GM19240 (cell line): ENCODE measurements around the gene AIFM3.
A peak's percentile ranks its signal among the peaks of the same experiment; 100 is the strongest.

Source experiments
- DNase-seq: peaks from one replicate; pipeline ENCODE4 v3.0.0; 2011; ENCODE audit warnings: low spot score; ENCODE audit not compliant: insufficient read length

AIFM3 gene

DNA sequence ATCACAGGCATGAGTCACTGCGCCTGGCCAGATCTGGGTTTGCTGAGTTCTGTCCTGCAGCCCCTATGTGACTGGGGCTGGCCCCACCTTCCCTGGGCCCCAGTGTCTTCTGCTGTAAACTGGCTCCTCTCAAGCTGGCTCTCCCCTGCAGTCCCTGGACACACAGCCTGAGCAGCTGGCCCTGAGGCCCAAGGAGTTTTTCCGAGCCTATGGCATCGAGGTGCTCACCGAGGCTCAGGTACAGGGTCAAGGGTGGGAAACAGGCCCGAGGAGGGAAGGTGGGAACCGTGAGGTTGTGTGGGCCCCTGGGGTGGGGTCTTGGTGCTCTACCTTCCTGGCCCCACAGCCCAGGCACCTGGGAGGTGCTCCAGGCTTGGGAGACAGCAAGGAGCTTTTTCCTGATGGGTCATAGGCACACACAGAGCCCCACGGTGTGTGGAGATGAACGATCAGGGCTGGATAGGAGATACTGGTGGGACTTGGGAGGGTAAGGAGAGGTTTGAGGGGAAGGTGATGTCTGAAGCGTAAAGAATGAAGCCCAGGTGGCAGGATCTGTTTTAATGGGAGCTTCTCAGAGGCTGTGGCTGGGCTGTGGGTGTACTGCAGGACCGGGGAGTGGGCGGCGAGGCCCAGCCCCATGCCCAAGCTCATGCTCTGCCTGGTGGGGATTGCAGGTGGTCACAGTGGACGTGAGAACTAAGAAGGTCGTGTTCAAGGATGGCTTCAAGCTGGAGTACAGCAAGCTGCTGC is 8.7 kb downstream of the AIFM3 start:
- no peak for DNase-seq

GRCh38 chr22:20976291-20976877 is 9.3 kb downstream of the AIFM3 start:
- no peak for DNase-seq

DNA sequence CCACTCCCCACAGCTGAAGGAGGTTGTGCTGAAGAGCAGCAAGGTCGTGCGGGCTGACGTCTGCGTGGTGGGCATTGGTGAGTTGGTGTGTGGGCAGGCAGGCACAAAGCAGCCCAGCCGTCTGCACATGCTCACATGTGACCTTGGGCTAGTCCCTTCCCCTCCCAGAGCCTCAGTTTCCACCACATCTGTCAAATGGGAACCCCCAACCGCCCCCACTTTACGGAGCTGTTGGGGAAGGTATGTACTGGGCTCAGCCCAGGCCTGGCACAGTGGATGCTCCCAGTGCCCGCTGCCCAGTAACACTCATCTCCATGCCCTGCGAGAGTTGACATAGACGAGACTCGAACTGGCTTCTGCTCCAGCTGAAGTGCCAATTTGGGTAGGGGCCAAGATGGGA is 10.0 kb downstream of the AIFM3 start:
- no peak for DNase-seq

DNA sequence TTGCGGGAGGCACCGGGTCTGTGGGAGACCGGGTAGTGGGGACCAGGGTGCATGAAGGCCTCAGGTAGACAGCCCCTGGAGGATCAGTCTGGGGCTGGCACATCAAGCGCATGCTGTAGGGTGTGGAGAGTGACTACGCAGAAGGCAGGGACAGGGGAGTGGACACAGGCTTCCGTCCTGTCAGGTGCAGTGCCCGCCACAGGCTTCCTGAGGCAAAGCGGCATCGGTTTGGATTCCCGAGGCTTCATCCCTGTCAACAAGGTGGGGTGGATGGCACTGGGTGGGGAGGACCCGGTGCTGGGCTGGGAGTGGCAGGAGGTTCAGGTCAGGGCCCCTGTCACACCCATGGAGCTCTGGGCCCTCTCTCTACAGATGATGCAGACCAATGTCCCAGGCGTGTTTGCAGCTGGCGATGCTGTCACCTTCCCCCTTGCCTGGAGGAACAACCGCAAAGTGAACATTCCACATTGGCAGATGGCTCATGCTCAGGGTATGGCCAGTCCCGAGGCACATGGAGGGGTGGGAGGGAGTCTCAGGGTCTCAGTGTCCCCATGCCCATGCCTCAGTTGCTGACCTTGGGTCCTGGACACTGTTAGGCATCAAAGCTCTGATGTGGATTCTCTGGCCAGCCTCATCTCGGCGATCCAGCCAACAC is 10.6 kb downstream of the AIFM3 start:
- DNase-seq, result no peak

- DNase-seq, result no peak
Observed at GRCh38 chr22:20978419-20978818, 11.4 kb downstream of the AIFM3 start.

- DNase-seq, result no peak
Observed at GRCh38 chr22:20979243-20979809, 12.3 kb downstream of the AIFM3 start.

GRCh38 chr22:20979940-20980453 is 12.9 kb downstream of the AIFM3 start:
- no peak for DNase-seq

- DNase-seq, result no peak
Observed at GRCh38 chr22:20980523-20980922, 13.5 kb downstream of the AIFM3 start.

DNA sequence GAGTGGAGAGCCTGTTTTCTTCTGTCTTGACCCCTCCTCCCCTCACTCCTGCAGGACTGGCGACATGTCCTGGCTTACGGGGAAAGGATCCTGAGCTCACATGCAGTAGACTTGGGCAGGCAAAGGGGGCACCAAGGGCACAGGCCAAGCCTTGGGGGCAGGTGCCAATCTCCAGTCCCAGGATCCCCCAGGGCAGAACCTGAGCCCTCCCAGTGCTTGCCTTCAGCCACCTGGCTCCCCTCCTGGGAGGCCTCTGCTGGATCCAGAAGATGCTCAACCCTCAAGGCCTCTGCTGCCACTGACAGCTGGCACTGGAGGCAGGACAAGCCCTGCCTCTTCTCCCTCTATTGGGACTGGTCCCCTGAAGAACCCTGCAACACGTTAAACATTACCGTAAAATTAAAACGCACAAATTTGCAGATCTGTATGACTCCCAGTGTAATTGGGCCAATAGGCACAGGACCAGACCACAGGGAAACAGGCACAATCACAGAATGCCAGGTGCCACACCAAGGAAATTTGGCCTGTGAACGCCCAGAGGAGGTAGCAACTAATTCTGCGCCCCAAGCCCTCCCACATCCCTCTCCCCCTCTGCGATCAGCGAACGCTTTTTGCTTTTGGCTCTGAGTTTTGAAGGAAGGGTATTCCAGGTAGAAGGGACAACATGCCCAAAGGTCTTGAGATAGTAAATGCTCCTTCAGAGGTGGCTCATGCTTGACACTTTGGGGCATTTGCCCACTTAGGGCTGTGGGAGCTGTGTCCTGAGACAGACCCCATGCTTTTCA is 14.1 kb downstream of the AIFM3 start:
- DNase-seq, result no peak

- peak; percentile 91 for DNase-seq
Observed at GRCh38 chr22:20981787-20982562, 14.9 kb downstream of the AIFM3 start, which contains the start of gene LZTR1. TSS of gene LZTR1 (plus strand) at chr22:20982297. CDS start at chr22:20982372, 75 bp downstream.

- no peak for DNase-seq
Observed at GRCh38 chr22:20982563-20982882, 15.5 kb downstream of the AIFM3 start.

- DNase-seq, result no peak
Observed at GRCh38 chr22:20983081-20983771, 16.2 kb downstream of the AIFM3 start.

DNA sequence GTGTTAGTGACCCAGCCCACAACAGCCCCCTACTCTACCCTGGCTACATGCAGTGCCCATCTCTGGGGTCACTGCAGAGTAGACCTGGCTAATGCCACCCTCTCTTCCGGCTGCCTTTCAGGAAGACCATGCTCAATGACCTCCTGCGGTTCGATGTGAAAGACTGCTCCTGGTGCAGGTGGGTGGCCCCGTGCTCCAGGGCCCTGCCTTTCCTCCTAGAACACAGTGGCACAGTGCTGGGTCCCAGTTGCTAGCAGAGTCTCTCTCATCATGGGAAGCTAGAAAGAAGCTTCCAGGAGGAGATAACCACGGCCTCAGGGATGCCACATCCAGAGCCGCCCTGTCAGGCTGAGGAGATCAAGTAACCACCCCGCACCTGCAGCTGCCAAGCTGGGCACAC is 18.7 kb downstream of the AIFM3 start:
- DNase-seq, result no peak

GRCh38 chr22:20986365-20986764 is 19.3 kb downstream of the AIFM3 start:
- no peak for DNase-seq

DNA sequence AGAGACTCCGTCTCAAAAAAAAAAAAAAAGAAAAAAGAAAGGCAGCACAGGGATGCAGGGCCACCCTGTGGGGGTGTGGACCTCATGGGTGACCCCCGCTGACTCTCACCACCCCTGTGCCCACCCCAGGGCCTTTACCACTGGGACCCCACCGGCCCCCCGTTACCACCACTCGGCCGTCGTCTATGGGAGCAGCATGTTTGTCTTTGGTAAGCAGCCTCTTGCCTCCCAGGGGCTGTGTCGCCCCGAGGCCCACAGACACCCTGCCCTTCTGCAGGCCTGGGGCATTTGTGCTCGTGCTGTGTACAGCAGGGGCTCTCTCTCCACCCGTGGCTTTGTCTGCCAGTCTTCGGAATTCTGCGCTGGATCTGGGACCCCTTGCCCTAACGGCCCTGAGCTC is 20.3 kb downstream of the AIFM3 start:
- no peak for DNase-seq

- no peak for DNase-seq
Observed at GRCh38 chr22:20988573-20989322, 21.7 kb downstream of the AIFM3 start.

GRCh38 chr22:20989323-20990138 is 22.5 kb downstream of the AIFM3 start:
- no peak for DNase-seq
